Measurements from ENCODE around the gene POTEF.
"Not testable (repeated sequence)": the region's sequence is repeated elsewhere in the genome, so short reads cannot be mapped to it uniquely, and the experiment has no call there.

Gene POTEF

DNA sequence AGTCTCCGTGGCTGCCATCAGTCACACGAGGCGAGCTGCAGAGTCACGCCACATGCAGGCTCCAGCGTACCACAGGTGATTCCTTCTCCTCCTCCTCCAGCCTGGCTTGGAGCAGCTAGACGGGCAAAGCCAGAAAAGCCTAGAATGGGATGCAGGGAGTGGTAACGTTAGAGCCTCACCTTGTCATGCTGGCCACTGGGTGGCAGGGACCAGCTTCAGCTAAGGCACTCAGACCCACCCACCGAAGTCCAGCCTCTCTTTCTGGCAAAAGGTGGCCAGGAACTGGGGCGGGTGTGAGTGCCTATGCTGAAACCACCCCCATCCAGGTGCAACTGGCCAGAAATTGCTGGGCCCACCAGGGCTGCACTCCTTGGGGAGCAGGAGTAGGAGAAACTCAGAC is 1.3 kb downstream of the POTEF start:
- not testable (repeated sequence) for DNase-seq

DNA sequence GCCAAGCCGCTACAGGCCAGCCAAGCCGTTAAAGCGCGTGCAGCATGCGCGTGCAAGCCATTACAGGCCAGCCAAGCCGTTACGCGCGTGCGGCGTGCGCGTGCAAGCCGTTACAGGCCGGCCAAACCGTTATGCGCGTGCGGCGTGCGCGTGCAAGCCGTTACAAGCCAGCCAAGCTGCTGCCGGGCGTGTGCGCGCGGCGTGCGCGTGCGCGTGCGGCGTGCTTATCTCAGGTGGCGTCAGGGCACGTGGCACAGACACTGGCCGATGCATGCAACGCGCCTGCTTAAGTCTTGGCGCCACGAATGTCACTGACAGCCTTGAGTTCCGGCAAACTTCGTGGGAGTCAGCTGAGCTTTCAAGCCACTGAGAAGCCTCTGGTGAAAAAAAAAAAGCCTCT is 8.1 kb downstream of the POTEF start:
- DNase-seq: not testable (repeated sequence)

DNA sequence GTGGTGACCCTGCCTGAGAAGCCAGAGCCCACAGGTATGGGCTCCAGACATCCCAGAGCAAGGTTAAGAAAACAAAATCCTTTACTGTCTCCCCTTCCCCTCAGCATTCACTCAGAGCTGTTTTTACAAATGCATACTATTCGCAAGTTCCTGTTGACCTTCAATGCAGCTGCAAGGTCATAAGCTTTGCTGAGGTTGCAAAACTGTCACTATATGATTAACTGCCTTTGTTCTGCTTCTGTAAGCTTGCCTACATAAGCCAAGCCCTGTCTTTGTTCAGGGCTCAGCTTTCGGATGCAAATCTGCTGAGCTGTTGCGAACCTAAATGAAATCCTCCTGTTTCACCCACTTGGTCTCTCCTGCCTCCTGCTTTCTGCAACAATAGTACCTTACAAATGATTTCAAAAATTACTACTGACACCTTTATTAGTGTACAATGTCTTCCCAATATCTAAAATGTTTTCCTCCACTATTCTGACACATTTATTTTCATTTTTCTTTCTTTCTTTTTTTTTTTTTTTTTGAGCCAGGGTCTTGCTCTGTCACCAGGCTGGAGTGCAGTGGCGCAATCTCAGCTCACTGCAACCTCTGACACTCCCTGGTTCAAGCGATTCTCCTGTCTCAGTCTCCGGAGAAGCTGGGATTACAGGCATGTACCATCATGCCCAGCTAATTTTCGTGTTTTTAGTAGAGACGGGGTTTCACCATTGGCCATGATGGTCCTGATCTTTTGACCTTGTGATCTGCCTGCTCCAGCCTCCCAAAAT is 26.2 kb downstream of the POTEF start:
- not testable (repeated sequence) for DNase-seq

DNA sequence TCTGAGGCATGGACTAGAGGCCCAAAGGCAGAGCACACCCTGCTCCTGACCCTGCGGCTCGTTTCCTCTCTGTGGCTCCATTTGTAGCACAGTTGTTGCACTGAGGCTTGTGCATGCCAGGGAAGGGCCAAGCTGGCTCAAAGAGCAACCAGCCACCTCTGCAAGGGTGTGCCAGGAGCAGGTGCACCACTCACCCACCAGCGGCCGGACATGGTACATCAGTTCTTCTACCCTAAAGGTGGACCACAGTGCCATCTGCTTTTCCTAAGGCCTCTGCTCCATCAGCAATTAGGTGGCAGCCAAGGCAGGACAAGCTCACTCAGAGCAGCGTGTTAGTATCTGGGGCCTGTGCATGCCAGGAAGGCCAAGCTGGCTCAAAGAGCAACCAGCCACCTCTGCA is 66.4 kb downstream of the POTEF start:
- not testable (repeated sequence) for DNase-seq

DNA sequence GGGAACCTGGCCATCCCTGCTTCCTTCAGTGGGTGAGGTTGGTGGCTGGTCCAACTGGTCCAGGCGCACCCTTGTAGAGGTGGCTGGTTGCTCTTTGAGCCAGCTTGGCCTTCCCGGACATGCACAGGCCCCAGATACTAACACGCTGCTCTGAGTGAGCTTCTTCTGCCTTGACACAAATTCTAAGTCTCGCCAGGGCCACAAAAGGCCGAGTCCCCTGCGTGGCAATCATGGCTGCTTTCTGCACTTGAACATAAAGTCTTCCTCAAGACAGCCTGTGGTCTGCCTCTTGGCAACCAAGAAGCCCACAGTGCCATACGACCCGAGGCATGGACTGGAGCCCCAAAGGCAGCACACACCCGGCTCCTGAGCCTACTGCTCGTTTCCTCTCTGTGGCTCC is 69.0 kb downstream of the POTEF start:
- not testable (repeated sequence) for DNase-seq

DNA sequence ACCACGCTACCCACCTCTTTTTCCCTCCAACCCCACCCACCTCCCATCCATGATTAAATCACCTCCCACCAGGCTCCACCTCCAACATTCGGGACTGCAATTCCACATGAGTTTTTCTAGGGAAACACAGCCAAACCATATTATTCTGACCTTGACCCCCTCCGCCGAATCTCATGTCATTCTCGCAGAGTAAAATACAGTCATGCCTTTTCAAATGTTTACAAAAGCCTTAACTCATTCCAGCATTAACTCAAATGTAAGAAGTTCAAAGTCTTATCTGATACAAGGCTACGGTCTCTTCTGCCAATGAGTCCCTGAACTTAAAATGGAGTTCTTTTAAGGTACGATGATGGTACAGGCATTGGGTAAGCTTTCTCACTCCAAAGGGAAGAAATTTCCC is 72.7 kb downstream of the POTEF start:
- DNase-seq: not testable (repeated sequence)

DNA sequence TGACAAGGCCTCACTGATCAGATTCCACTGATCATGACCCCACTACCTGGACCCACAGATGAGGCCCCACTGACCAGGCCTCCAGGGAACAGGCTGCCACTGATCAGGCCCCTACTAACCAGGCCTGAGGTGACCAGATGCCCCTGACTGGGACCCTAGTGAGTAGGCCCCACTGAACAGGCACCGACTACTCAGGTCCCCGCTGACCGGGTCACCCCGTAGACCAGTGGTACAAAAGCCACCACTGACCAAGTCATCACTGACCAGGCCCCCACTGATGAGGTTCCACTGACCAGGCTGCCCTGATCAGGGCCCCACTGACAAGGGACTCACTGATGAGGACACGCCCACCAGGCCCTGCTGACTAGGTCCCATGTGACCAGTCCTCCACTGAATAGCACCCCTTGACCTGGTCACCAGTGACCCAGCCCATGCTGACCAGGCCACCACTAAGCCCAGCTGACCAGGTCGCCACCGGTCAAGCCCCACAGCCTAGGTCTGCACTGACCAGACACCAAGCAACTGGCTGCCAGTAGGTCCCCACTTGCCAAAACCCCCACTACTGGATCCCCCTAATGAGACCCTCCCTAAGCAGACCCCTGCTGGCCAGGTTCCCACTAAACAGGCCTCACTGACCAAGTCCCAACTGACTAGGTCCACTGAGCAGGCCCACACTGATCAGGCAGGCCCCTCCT is 75.7 kb downstream of the POTEF start:
- not testable (repeated sequence) for DNase-seq

DNA sequence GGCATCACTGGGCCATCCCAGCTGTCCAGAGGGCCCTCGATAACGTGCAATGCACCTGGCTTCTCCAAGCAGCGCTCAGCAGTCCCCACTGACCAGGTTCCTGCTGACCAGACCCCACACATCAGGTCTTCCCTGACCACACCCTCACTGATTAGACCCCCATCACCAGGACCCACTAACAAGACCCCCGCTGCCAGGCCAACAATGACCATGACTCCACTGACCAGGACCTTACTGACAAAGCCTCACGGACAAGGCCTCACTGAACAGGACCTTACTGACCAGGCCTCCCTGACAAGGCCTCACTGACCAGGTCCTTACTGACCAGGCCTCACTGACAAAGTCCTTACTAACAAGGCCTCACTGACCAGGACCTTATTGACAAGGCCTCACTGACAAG is 76.6 kb downstream of the POTEF start:
- not testable (repeated sequence) for DNase-seq

DNA sequence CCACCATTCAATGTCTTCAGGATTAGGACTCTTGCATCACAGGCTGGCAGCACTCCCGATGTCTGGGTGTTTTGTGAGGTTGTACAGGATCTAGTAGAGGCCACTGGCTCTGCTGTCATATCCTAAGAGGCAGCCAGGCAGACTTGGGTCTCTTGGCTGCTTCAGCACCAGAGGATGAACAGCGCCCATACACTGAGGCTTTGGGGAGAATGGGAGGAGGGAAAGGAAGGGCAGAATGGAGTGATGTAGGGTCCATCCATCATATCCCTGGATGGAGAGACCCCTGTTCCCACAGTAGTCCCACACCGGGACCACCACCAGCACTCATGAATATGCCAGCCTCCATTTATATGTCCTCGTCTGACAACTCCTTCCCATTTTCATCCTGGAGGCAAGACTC is 80.6 kb downstream of the POTEF start:
- DNase-seq: not testable (repeated sequence)

DNA sequence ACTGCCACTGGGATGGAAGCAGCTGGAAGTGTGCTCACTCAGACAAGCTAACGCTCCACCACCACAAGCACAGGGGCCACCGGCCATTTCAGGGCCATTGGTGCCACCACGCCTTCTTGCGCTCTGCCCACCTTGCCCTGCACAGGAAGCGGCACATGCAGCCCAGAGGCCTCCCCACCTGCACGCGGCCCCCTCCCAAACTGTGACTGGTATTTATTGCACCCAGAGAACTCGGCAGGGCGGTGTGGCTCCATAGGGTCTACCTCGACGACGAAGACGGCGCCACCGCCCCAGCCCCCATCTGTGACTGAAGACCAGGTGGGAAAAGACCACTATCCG is 90.8 kb downstream of the POTEF start:
- DNase-seq: not testable (repeated sequence)

DNA sequence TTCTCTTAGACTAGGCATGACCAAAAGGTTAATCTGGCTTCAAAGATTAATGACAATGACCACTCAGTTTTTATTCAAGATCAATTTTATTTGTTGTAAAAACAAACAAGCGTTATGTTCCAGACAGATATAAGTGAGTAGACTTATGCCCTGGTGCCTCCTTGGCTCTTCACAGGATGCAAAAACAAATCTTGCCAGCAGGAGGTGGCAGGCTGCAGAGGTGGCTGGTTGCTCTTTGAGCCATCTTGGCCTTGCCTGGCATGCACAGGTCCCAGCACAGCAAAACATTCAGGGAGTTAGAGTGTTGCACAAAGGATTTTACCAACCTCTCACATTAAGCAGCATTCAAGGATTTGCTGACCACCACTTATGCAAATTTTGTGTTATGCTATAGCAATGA is 103.1 kb downstream of the POTEF start:
- DNase-seq: not testable (repeated sequence)

Data from NCI-H1930 (cell line).